Right lobe of liver (tissue), 6 donors: ENCODE measurements around the gene NFIA. TPM values are rescaled to one million over a fixed set of nuclear protein-coding genes. Genes with fewer than 3 reads are reported as not detected.
A peak's percentile ranks its signal among the peaks of the same experiment; 100 is the strongest.

ENCODE experiments used
- ATAC-seq, 4 donors: fragments of 200-7000 bp; cut with Tn5 transposase; one replicate each; pipeline ENCODE4 v1.9.1; 2020; ENCODE audit warnings: mild to moderate bottlenecking in 4 of 4, moderate library complexity in 4 of 4
- DNase-seq, 3 donors: peaks; one replicate each; pipeline ENCODE4 v3.0.0-alpha.2; 2020
- H3K27ac ChIP-seq, 3 donors: fragments of 200-600 bp; one replicate each; pipeline ENCODE4 v1.8.0; 2022
- H3K27me3 ChIP-seq, 2 donors: fragments of 200-600 bp; one replicate each; pipeline ENCODE4 v1.8.0; 2022
- H3K36me3 ChIP-seq, 4 donors: fragments of 200-600 bp; sonication (generic) in 1 of 4; one replicate each; pipeline versions ENCODE4 v1.5.1 to v1.8.0; 2017 to 2022; ENCODE audit warnings: control low read depth in 1 of 4
- H3K4me1 ChIP-seq, 4 donors: fragments of 200-600 bp; sonication (generic) in 1 of 4; one replicate each; pipeline versions ENCODE4 v1.5.1 to v1.8.0; 2017 to 2022; ENCODE audit warnings: control low read depth in 1 of 4
- H3K4me3 ChIP-seq, 3 donors: fragments of 200-600 bp; one replicate each; pipeline ENCODE4 v1.8.0; 2022
- H3K9me3 ChIP-seq, 4 donors: fragments of 200-600 bp; sonication (generic) in 1 of 4; one replicate each; pipeline versions ENCODE4 v1.5.1 to v1.8.0; 2017 to 2022; ENCODE audit warnings: control low read depth in 1 of 4
- POLR2A ChIP-seq: fragments of 450-650 bp; IDR thresholded peaks from one replicate; pipeline ENCODE4 v1.6.1; 2017; ENCODE audit warnings: antibody characterized with exemption, mild to moderate bottlenecking
- WGBS: methylation state at CpG from one replicate; pipeline ENCODE4 v1.1.6; 2018; ENCODE audit warnings: low coverage, low lambda C conversion rate; ENCODE audit not compliant: insufficient coverage; ENCODE audit errors: missing lambda C conversion rate; 5-methylcytosine and 5-hydroxymethylcytosine counted together
- intact Hi-C, 2 donors: fragments of 100-400 bp; cut with DNase I; formaldehyde crosslinking; loops; one replicate each; pipeline versions ENCODE4 v1.11.2 to v1.14.1; 2022
- total RNA-seq, 6 experiments: library from RNA; depleted of rRNA in 2 of 6; stranded (reverse); fragments of >200 nt in 2 of 6; fragmentation: NEBNext Ultra II Directional in 3 of 6; extraction: Animal tissue kit (Norgen Biotek cat#: 25700) in 3 of 6; gene quantifications; one replicate each; pipeline versions ENCODE4 v1.1.0 to v1.2.4, GENCODE V29; 2016 to 2023
- TF ChIP-seq, protein P1 (sequence below), 4 donors: fragments of 200-600 bp in 3 of 4; fragments of 450-650 bp in 1 of 4; IDR thresholded peaks; one replicate each; pipeline versions ENCODE4 v1.5.1 to v1.8.0; 2016 to 2022; ENCODE audit warnings: antibody characterized with exemption in 4 of 4, mild to moderate bottlenecking in 2 of 4
- donor health status: DM: no; HTN: yes; CAD: no.
- donor health status: DM: no; HTN: no; CAD: no.
- donor health status: DM: no; HTN: no; CAD: no.
- donor health status: DM: no; HTN: yes; CAD: no.
- donor health status: DM: no; HTN: yes; CAD: no.

The NFIA gene
- total RNA-seq, 6 experiments from 2014 or later: 36.7 to 97.2 (median 57.9) TPM

DNA sequence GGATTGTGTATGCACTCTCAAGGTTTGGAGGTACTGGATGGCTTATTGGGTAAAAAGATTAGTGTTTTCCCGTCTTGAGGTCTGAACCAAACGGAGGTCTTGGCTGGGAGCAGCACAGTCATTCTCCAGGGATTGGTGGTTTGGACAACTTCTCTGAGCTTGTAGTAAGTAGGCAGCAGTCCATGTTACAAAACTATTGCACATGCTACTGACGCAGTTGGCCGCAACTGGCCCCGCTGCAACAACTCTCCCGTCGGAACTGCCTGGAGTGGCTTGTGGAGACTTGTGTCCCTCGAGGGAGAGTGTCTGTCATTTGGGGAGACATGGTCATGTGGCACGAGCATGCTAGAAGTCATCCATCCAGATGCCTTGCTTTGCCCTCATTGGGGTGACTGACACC lies 366.6 kb downstream of the NFIA start:
- peak overlapping the region in 1 of 3 donors; percentile 18 for H3K27ac ChIP-seq
- intact Hi-C loops: no loop called here
- H3K4me1 ChIP-seq: peaks cover 0 to 24% (median 10%) of the 10 kb centered on the region in 4 donors
- H3K9me3 ChIP-seq: no peaks in the 10 kb centered on the region
- WGBS: 74% methylated on average over 4 of the region's 9 CpGs
- no peak for TF ChIP-seq POLR2A
- TF ChIP-seq, protein P1, sequence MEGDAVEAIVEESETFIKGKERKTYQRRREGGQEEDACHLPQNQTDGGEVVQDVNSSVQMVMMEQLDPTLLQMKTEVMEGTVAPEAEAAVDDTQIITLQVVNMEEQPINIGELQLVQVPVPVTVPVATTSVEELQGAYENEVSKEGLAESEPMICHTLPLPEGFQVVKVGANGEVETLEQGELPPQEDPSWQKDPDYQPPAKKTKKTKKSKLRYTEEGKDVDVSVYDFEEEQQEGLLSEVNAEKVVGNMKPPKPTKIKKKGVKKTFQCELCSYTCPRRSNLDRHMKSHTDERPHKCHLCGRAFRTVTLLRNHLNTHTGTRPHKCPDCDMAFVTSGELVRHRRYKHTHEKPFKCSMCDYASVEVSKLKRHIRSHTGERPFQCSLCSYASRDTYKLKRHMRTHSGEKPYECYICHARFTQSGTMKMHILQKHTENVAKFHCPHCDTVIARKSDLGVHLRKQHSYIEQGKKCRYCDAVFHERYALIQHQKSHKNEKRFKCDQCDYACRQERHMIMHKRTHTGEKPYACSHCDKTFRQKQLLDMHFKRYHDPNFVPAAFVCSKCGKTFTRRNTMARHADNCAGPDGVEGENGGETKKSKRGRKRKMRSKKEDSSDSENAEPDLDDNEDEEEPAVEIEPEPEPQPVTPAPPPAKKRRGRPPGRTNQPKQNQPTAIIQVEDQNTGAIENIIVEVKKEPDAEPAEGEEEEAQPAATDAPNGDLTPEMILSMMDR (IDR thresholded peaks at IDR 0.05): no peak
- no peaks in the 10 kb centered on the region for H3K27me3 ChIP-seq
- H3K4me3 ChIP-seq: no peak overlapping the region
- H3K36me3 ChIP-seq: no peaks in the 10 kb centered on the region
- DNase-seq: no peak
- no peak for ATAC-seq

DNA sequence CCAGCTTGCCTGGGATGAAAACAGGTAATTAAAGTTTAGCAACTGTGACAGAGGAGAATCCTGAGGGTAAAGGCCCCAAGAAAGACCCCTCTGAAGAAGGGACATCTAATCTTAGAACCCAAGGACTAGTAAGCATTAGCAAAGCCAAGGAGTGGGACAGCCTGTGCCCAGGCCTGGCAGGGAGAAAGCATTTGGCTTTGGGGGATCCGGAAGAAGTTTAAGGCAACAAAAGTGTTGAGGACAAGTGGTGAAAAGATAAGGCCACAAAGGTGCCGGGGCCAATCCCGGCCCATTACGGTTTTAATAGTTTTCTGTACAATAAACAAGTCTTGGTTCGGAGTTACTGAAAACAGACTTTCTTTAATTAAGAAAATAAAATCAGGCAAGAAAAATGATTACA lies 367.0 kb downstream of the NFIA start:
- TF ChIP-seq, protein P1 (IDR thresholded peaks at IDR 0.05): no peak
- TF ChIP-seq POLR2A: no peak
- Histone ChIP-seq H3K36me3 (no peaks in the 10 kb centered on the region), H3K27me3 (no peaks in the 10 kb centered on the region), H3K4me1 (peaks cover 0 to 24% (median 10%) of the 10 kb centered on the region in 4 donors), H3K4me3 (no peak overlapping the region), H3K9me3 (no peaks in the 10 kb centered on the region), H3K27ac (no peak overlapping the region)
- no peak for DNase-seq
- ATAC-seq: no peak
- 97% methylated on average over 5 of the region's 5 CpGs for WGBS
- intact Hi-C loops: no loop called here

DNA sequence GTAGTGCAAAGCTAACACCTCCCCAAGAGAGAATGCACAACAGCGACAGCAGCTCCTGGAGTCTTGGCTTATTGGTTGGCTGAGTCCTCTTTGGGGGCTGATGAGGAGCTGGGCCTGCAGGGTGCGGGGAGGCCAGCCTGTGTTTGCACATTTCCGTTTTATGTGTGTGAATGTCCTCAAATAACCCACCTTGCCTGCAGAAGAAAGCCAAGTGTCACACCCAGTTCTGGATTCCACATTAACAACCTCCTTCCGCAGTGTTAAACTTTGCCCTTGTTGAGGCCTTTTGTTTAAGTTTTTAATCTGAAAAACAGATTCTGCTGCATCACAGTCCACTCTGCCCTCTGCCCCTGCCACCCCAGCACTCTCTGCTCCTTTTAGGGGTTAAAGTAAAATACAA lies 368.1 kb downstream of the NFIA start:
- ATAC-seq: peak; percentile 46 to 67 (median 54)
- no peak for TF ChIP-seq POLR2A
- TF ChIP-seq, protein P1 (IDR thresholded peaks at IDR 0.05): no peak
- peaks cover 0 to 3% (median 0%) of the 10 kb centered on the region in 4 donors for H3K36me3 ChIP-seq
- intact Hi-C loops: loop anchor here in 1 of 2 donors (10.0 kb wide), 1 partner anchor 406 kb away; no protein-coding TSS in a partner anchor
- H3K9me3 ChIP-seq: no peaks in the 10 kb centered on the region
- no peak overlapping the region for H3K27ac ChIP-seq
- 33% methylated on average over 1 of the region's 4 CpGs for WGBS
- no peak overlapping the region for H3K4me3 ChIP-seq
- peaks cover 0 to 24% (median 10%) of the 10 kb centered on the region in 4 donors for H3K4me1 ChIP-seq
- H3K27me3 ChIP-seq: no peaks in the 10 kb centered on the region
- no peak for DNase-seq

DNA sequence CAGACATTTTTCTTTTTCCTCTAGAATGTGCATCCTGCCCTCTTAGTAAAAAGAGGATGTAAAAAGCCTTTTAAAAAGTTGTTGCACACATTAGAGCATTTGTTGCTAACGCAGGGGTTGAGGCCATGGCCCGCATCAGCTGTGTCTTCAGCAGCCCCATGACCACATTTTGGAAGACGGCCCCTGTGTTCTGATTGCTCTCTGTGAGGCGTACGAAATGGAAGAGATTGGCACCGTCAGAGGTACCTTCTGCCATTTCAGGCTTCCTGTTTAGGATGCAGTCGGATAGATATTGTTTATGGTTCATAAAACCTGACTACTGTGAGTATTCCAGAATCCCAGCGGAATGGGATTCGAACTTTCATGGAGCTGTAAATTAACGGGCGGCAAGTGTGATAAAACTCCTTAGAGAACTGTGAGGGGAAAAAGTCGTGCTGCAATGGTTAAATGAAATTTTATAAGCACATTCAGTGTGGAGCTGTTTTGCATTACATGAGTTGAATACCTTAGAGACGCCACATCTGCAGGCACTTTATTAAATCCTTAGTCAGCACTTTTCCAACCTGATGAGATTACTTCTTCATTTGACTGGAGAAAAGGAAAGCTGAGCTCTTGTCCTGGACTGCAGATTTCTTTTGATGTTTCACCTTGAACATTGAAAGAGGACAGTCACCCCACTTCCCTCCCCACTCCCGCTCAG lies 368.7 kb downstream of the NFIA start:
- Histone ChIP-seq H3K27ac (no peak overlapping the region), H3K9me3 (no peaks in the 10 kb centered on the region), H3K4me3 (no peak overlapping the region), H3K4me1 (peaks cover 0 to 24% (median 10%) of the 10 kb centered on the region in 4 donors), H3K27me3 (no peaks in the 10 kb centered on the region), H3K36me3 (peaks cover 0 to 9% (median 0%) of the 10 kb centered on the region in 4 donors)
- ATAC-seq (no peak), DNase-seq (no peak)
- TF ChIP-seq, protein P1 (IDR thresholded peaks at IDR 0.05): no peak
- no peak for TF ChIP-seq POLR2A
- 72% methylated on average over 14 of the region's 14 CpGs for WGBS
- intact Hi-C loops: loop anchor here in 1 of 2 donors (10.0 kb wide), 1 partner anchor 406 kb away; no protein-coding TSS in a partner anchor
